ENCODE results near the gene NUP58. TPM values are rescaled to one million over a fixed set of nuclear protein-coding genes. Genes with fewer than 3 reads are reported as not detected.
A peak's percentile ranks its signal among the peaks of the same experiment; 100 is the strongest.
"Not testable (repeated sequence)": the region's sequence is repeated elsewhere in the genome, so short reads cannot be mapped to it uniquely, and the experiment has no call there.

Gene NUP58
- total RNA-seq, 1 experiment from 2014 or later: 101 TPM

GRCh38 chr13:25306671-25307464, 5.4 kb downstream of the NUP58 start:
- BruUV-seq (replicated peaks): no TSS peak
- POLR2A ChIA-PET (ENCODE audit: low non-redundant PET): no interaction called here
- peaks cover 12% of the 10 kb centered on the region for H3K4me1 ChIP-seq (ENCODE audit: insufficient read depth, low read length, poor library complexity, severe bottlenecking)

DNA sequence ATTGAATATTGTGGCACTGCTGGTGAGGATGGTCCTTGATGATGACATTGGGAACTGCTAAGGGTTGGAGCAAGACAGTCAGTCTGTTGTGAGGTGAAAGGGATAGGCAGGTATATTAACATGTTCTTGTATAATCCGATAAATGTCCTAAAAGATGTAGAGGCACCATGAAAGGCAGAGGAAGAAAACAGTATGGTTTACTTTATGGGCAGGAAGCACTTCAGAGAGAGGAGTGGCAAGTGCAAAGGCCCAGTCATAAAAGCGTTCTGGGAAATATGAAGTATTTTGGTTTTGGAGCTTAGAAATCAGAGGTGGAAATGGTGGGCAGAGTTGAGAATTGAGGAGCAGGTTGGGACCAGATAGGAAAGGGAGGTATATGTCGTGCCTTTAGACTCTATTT, 9.5 kb downstream of the NUP58 start:
- no TSS peak for BruUV-seq (replicated peaks)
- Histone ChIP-seq H3K9me3 (ENCODE audit: low read depth, low read length, poor library complexity, severe bottlenecking) (no peaks in the 10 kb centered on the region), H3K36me3 (ENCODE audit: insufficient read depth, low read length, poor library complexity, severe bottlenecking) (peaks cover 94% of the 10 kb centered on the region), H3K4me1 (ENCODE audit: insufficient read depth, low read length, poor library complexity, severe bottlenecking) (no peaks in the 10 kb centered on the region), H3K27ac (ENCODE audit: low read depth, low read length, poor library complexity, severe bottlenecking) (no peak overlapping the region), H3K4me3 (ENCODE audit: low read depth, low read length, poor library complexity, severe bottlenecking) (no peak overlapping the region), H3K27me3 (replicated peaks; ENCODE audit: insufficient read depth, low read depth, low read length, poor library complexity) (no peaks in the 10 kb centered on the region)
- CTCF ChIA-PET: no interaction called here
- intact Hi-C loops (cut with micrococcal nuclease; ENCODE audit: unreplicated experiment): no loop called here
- no peak for DNase-seq (ENCODE audit: low spot score)
- no peak for TF ChIP-seq EZH2 (IDR thresholded peaks at IDR 0.05; ENCODE audit: borderline replicate concordance, low read depth, low read length, poor library complexity, severe bottlenecking)
- TF ChIP-seq, protein P1, sequence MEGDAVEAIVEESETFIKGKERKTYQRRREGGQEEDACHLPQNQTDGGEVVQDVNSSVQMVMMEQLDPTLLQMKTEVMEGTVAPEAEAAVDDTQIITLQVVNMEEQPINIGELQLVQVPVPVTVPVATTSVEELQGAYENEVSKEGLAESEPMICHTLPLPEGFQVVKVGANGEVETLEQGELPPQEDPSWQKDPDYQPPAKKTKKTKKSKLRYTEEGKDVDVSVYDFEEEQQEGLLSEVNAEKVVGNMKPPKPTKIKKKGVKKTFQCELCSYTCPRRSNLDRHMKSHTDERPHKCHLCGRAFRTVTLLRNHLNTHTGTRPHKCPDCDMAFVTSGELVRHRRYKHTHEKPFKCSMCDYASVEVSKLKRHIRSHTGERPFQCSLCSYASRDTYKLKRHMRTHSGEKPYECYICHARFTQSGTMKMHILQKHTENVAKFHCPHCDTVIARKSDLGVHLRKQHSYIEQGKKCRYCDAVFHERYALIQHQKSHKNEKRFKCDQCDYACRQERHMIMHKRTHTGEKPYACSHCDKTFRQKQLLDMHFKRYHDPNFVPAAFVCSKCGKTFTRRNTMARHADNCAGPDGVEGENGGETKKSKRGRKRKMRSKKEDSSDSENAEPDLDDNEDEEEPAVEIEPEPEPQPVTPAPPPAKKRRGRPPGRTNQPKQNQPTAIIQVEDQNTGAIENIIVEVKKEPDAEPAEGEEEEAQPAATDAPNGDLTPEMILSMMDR (conservative IDR thresholded peaks at IDR 0.05; ENCODE audit: low read depth, low read length): no peak
- POLR2A ChIA-PET (ENCODE audit: low non-redundant PET): interaction anchor here (0.5 kb wide), 1 partner anchor 130 kb away, joined by 9 read pairs; no protein-coding TSS in a partner anchor

More at GRCh38 chr13:25306671-25307464, 5.4 kb downstream of the NUP58 start:
- peaks cover 75% of the 10 kb centered on the region for H3K36me3 ChIP-seq (ENCODE audit: insufficient read depth, low read length, poor library complexity, severe bottlenecking)
- no peak for DNase-seq (ENCODE audit: low spot score)
- no peak for TF ChIP-seq EZH2 (IDR thresholded peaks at IDR 0.05; ENCODE audit: borderline replicate concordance, low read depth, low read length, poor library complexity, severe bottlenecking)
- TF ChIP-seq, protein P1 (conservative IDR thresholded peaks at IDR 0.05; ENCODE audit: low read depth, low read length): no peak
- no peak overlapping the region for H3K4me3 ChIP-seq (ENCODE audit: low read depth, low read length, poor library complexity, severe bottlenecking)
- H3K9me3 ChIP-seq (ENCODE audit: low read depth, low read length, poor library complexity, severe bottlenecking): no peaks in the 10 kb centered on the region
- H3K27ac ChIP-seq (ENCODE audit: low read depth, low read length, poor library complexity, severe bottlenecking): peak overlapping the region; percentile 22
- H3K27me3 ChIP-seq (replicated peaks; ENCODE audit: insufficient read depth, low read depth, low read length, poor library complexity): no peaks in the 10 kb centered on the region
- intact Hi-C loops (cut with micrococcal nuclease; ENCODE audit: unreplicated experiment): no loop called here
- CTCF ChIA-PET: no interaction called here

DNA sequence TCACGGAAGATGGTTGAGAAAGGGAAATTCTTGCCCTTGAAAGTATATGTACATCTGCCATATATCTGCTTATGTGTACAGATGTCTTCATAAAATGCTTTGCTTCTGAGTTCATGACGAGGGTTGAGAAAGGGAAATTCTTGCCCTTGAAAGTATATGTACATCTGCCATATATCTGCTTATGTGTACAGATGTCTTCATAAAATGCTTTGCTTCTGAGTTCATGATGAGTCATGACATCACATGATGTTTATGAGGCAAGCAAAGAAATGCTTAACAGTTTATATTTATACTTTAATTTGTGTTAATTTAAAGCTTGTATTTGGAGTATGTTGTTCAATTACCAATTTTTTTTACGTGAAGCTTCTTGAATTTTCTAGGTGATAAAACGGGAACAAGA, 17.5 kb downstream of the NUP58 start:
- H3K4me3 ChIP-seq (ENCODE audit: low read depth, low read length, poor library complexity, severe bottlenecking); CTCF ChIA-PET; H3K27me3 ChIP-seq (replicated peaks; ENCODE audit: insufficient read depth, low read depth, low read length, poor library complexity); POLR2A ChIA-PET (ENCODE audit: low non-redundant PET); H3K9me3 ChIP-seq (ENCODE audit: low read depth, low read length, poor library complexity, severe bottlenecking); H3K4me1 ChIP-seq (ENCODE audit: insufficient read depth, low read length, poor library complexity, severe bottlenecking); BruUV-seq (replicated peaks); DNase-seq (ENCODE audit: low spot score); intact Hi-C loops (cut with micrococcal nuclease; ENCODE audit: unreplicated experiment): not testable (repeated sequence)
- H3K36me3 ChIP-seq (ENCODE audit: insufficient read depth, low read length, poor library complexity, severe bottlenecking): peaks cover 89% of the 10 kb centered on the region
- H3K27ac ChIP-seq (ENCODE audit: low read depth, low read length, poor library complexity, severe bottlenecking): peak overlapping the region; percentile 31

DNA sequence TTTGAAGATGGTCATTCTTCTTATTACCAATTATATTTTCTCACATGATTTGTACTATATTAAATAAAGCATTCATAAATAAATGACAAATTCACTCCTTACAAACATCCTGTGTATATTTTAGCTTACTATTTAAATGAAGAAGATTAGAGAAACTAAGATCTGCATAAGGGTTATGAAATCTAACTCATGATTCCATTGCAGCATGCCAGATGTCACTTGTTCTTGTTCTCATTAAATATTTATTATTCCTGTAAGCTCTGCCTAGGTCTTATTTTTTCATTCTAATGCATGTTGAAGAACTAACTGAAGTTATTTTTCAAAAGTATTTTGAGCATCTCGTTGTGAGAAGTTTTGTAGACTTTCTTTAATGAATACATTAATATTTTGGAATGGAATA, 18.3 kb downstream of the NUP58 start:
- no peak for DNase-seq (ENCODE audit: low spot score)
- Histone ChIP-seq H3K27ac (ENCODE audit: low read depth, low read length, poor library complexity, severe bottlenecking) (no peak overlapping the region), H3K4me3 (ENCODE audit: low read depth, low read length, poor library complexity, severe bottlenecking) (no peak overlapping the region), H3K27me3 (replicated peaks; ENCODE audit: insufficient read depth, low read depth, low read length, poor library complexity) (no peaks in the 10 kb centered on the region), H3K4me1 (ENCODE audit: insufficient read depth, low read length, poor library complexity, severe bottlenecking) (peaks cover 6% of the 10 kb centered on the region), H3K9me3 (ENCODE audit: low read depth, low read length, poor library complexity, severe bottlenecking) (no peaks in the 10 kb centered on the region), H3K36me3 (ENCODE audit: insufficient read depth, low read length, poor library complexity, severe bottlenecking) (peaks cover 89% of the 10 kb centered on the region)
- intact Hi-C loops (cut with micrococcal nuclease; ENCODE audit: unreplicated experiment): no loop called here
- ChIA-PET CTCF (no interaction called here), POLR2A (ENCODE audit: low non-redundant PET) (interaction anchor here (0.6 kb wide), 1 partner anchor 67 kb away, joined by 3 read pairs; no protein-coding TSS in a partner anchor)
- no TSS peak for BruUV-seq (replicated peaks)
- TF ChIP-seq EZH2 (IDR thresholded peaks at IDR 0.05; ENCODE audit: borderline replicate concordance, low read depth, low read length, poor library complexity, severe bottlenecking): no peak
- TF ChIP-seq, protein P1 (conservative IDR thresholded peaks at IDR 0.05; ENCODE audit: low read depth, low read length): no peak
